ENCODE measurements around the gene DPH7. TPM values are rescaled to one million over a fixed set of nuclear protein-coding genes. Genes with fewer than 3 reads are reported as not detected.

DPH7 gene
- total RNA-seq, 1 experiment from 2014 or later: 35.9 TPM

DNA sequence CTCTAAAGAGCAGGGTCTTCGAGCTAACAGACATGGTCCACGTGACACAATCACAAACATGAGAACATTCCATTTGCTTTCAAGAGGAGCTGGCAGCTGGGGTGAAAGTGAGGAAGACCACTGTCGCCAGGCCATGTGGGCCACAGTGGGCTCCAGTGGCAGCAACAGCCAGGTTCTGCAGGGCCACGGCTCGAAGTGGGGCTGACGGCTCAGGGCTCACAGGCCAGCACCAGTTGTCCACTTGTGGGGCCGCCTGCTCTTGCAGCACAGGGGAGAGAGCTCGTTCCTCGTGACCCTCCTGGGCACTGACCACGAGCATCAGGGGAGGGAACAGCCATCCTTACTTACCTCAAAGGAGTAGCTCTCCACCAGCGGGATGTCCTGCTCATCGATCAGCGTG, 9.6 kb upstream of the DPH7 start:
- ChIA-PET CTCF (interaction anchor here (0.6 kb wide), 1 partner anchor 9 kb away, joined by 6 read pairs; no protein-coding TSS in a partner anchor), POLR2A (no interaction called here)
- BruUV-seq (replicated peaks): no TSS peak
- in situ Hi-C loops (cut with HindIII; ENCODE audit: low pct_unique_long_range_greater_than_20kb, low sequenced_read_pairs) (no loop called here), intact Hi-C loops (cut with micrococcal nuclease; ENCODE audit: unreplicated experiment) (no loop called here)
- DNase-seq (ENCODE audit: low read depth, low spot score) (no peak), ATAC-seq (no peak)
- Histone ChIP-seq H3K36me3 (ENCODE audit: control insufficient read depth, insufficient read depth, low read length) (no peaks in the 10 kb centered on the region; the same call in 1 of the 2 replicates), H3K4me1 (ENCODE audit: control insufficient read depth, insufficient read depth, low read length) (peaks cover 3% of the 10 kb centered on the region; the same call in 1 of the 2 replicates), H3K27me3 (ENCODE audit: control insufficient read depth, insufficient read depth, low read length) (no peaks in the 10 kb centered on the region), H3K27ac (ENCODE audit: low read length) (no peak overlapping the region), H3K4me3 (ENCODE audit: low read depth in 2 of 2, low read length in 2 of 2) (no peak overlapping the region), H3K9me3 (ENCODE audit: control insufficient read depth, insufficient read depth, low read depth, low read length) (no peaks in the 10 kb centered on the region)
- TF ChIP-seq, protein P1, sequence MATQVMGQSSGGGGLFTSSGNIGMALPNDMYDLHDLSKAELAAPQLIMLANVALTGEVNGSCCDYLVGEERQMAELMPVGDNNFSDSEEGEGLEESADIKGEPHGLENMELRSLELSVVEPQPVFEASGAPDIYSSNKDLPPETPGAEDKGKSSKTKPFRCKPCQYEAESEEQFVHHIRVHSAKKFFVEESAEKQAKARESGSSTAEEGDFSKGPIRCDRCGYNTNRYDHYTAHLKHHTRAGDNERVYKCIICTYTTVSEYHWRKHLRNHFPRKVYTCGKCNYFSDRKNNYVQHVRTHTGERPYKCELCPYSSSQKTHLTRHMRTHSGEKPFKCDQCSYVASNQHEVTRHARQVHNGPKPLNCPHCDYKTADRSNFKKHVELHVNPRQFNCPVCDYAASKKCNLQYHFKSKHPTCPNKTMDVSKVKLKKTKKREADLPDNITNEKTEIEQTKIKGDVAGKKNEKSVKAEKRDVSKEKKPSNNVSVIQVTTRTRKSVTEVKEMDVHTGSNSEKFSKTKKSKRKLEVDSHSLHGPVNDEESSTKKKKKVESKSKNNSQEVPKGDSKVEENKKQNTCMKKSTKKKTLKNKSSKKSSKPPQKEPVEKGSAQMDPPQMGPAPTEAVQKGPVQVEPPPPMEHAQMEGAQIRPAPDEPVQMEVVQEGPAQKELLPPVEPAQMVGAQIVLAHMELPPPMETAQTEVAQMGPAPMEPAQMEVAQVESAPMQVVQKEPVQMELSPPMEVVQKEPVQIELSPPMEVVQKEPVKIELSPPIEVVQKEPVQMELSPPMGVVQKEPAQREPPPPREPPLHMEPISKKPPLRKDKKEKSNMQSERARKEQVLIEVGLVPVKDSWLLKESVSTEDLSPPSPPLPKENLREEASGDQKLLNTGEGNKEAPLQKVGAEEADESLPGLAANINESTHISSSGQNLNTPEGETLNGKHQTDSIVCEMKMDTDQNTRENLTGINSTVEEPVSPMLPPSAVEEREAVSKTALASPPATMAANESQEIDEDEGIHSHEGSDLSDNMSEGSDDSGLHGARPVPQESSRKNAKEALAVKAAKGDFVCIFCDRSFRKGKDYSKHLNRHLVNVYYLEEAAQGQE (IDR thresholded peaks at IDR 0.05; ENCODE audit: insufficient read depth in 1 of 2, low read depth in 2 of 2, low read length in 1 of 2): no peak
- TF ChIP-seq TCF7L2 (IDR thresholded peaks at IDR 0.05; ENCODE audit: low read depth, low read length) (no peak), SIN3A (IDR thresholded peaks at IDR 0.05; ENCODE audit: borderline replicate concordance, insufficient read depth, low read depth, low read length) (no peak), POLR2AphosphoS5 (IDR thresholded peaks at IDR 0.05; ENCODE audit: low read depth, low read length) (no peak)
- TF ChIP-seq, protein P2, sequence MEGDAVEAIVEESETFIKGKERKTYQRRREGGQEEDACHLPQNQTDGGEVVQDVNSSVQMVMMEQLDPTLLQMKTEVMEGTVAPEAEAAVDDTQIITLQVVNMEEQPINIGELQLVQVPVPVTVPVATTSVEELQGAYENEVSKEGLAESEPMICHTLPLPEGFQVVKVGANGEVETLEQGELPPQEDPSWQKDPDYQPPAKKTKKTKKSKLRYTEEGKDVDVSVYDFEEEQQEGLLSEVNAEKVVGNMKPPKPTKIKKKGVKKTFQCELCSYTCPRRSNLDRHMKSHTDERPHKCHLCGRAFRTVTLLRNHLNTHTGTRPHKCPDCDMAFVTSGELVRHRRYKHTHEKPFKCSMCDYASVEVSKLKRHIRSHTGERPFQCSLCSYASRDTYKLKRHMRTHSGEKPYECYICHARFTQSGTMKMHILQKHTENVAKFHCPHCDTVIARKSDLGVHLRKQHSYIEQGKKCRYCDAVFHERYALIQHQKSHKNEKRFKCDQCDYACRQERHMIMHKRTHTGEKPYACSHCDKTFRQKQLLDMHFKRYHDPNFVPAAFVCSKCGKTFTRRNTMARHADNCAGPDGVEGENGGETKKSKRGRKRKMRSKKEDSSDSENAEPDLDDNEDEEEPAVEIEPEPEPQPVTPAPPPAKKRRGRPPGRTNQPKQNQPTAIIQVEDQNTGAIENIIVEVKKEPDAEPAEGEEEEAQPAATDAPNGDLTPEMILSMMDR (IDR thresholded peaks at IDR 0.05): no peak

DNA sequence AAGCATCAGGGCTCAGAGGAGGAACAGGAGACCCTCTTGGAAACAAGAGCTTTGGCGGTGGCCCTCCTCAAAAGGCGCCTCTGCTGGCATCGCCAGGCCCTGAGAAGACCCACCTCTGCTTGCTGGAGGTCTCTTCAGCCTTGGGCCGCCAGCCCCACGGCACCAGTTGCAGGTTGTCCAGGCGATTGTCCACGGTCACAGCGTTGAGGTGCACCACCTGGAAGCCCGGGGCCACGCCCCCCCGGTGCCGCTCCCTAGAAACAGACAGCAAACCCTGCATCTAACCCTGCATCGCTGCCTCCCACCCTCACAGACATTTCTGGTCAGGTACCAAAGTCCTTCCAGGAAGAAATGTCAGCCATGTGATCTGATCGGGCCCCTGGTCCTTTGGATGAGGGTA, 8.1 kb upstream of the DPH7 start:
- TF ChIP-seq POLR2AphosphoS5 (IDR thresholded peaks at IDR 0.05; ENCODE audit: low read depth, low read length): no peak
- TF ChIP-seq, protein P2 (IDR thresholded peaks at IDR 0.05): no peak
- no peak for TF ChIP-seq TCF7L2 (IDR thresholded peaks at IDR 0.05; ENCODE audit: low read depth, low read length)
- TF ChIP-seq SIN3A (IDR thresholded peaks at IDR 0.05; ENCODE audit: borderline replicate concordance, insufficient read depth, low read depth, low read length): no peak
- TF ChIP-seq, protein P1 (IDR thresholded peaks at IDR 0.05; ENCODE audit: insufficient read depth in 1 of 2, low read depth in 2 of 2, low read length in 1 of 2): no peak
- BruUV-seq (replicated peaks): no TSS peak
- H3K27me3 ChIP-seq (ENCODE audit: control insufficient read depth, insufficient read depth, low read length): no peaks in the 10 kb centered on the region
- peaks cover 3% of the 10 kb centered on the region; the same call in 1 of the 2 replicates for H3K4me1 ChIP-seq (ENCODE audit: control insufficient read depth, insufficient read depth, low read length)
- CTCF ChIA-PET: no interaction called here
- no peak overlapping the region for H3K27ac ChIP-seq (ENCODE audit: low read length)
- ATAC-seq (no peak), DNase-seq (ENCODE audit: low read depth, low spot score) (no peak)
- H3K9me3 ChIP-seq (ENCODE audit: control insufficient read depth, insufficient read depth, low read depth, low read length): no peaks in the 10 kb centered on the region
- in situ Hi-C loops (cut with HindIII; ENCODE audit: low pct_unique_long_range_greater_than_20kb, low sequenced_read_pairs) (no loop called here), intact Hi-C loops (cut with micrococcal nuclease; ENCODE audit: unreplicated experiment) (no loop called here)
- H3K36me3 ChIP-seq (ENCODE audit: control insufficient read depth, insufficient read depth, low read length): no peaks in the 10 kb centered on the region; the same call in 1 of the 2 replicates
- POLR2A ChIA-PET: no interaction called here
- H3K4me3 ChIP-seq (ENCODE audit: low read depth in 2 of 2, low read length in 2 of 2): no peak overlapping the region
